COLO829 (cell line): ENCODE data around the gene SERF1B.
"Not testable (repeated sequence)": the region's sequence is repeated elsewhere in the genome, so short reads cannot be mapped to it uniquely, and the experiment has no call there.

Source experiments
- DNase-seq: peaks from one replicate; pipeline ENCODE4 v3.0.0; 2012; ENCODE audit warnings: low spot score

SERF1B gene

GRCh38 chr5:70025106-70025844 lies at the start of gene SERF1B:
TSS of gene SERF1B (plus strand) at chr5:70025251. CDS start at chr5:70025452, 201 bp downstream.
- DNase-seq: not testable (repeated sequence)

GRCh38 chr5:69991713-69992112 lies 33.3 kb upstream of the SERF1B start:
- DNase-seq: not testable (repeated sequence)

- not testable (repeated sequence) for DNase-seq
Measured at GRCh38 chr5:69995535-69995934, 29.5 kb upstream of the SERF1B start.

GRCh38 chr5:70020660-70021059 lies 4.4 kb upstream of the SERF1B start:
- DNase-seq: not testable (repeated sequence)

GRCh38 chr5:70025845-70026145 lies 744 bp downstream of the SERF1B start:
- DNase-seq: not testable (repeated sequence)

GRCh38 chr5:70031204-70031603 lies 6.2 kb downstream of the SERF1B start:
- not testable (repeated sequence) for DNase-seq

- DNase-seq: not testable (repeated sequence)
Measured at GRCh38 chr5:70041411-70041810, 16.4 kb downstream of the SERF1B start.

GRCh38 chr5:70049790-70050142 lies 24.7 kb downstream of the SERF1B start:
- not testable (repeated sequence) for DNase-seq

GRCh38 chr5:70056289-70056942 lies 31.4 kb downstream of the SERF1B start:
- DNase-seq: not testable (repeated sequence)

GRCh38 chr5:70057140-70057539 lies 32.1 kb downstream of the SERF1B start:
- not testable (repeated sequence) for DNase-seq

- not testable (repeated sequence) for DNase-seq
Measured at GRCh38 chr5:70077632-70078031, 52.6 kb downstream of the SERF1B start.

- DNase-seq: not testable (repeated sequence)
Measured at GRCh38 chr5:70088907-70089464, 63.9 kb downstream of the SERF1B start.

- not testable (repeated sequence) for DNase-seq
Measured at GRCh38 chr5:70091776-70092175, 66.7 kb downstream of the SERF1B start.
